Hematopoietic multipotent progenitor cell treated with erythropoietin and hydrocortisone succinate and interleukin-3 and kit ligand, for 17 days (in vitro differentiated cells): Measurements from ENCODE around the gene SDK1.

Experiments
- DNase-seq: peaks from one replicate; pipeline ENCODE4 v3.0.0-alpha.2; 2015; ENCODE audit warnings: low spot score

The SDK1 gene

DNA sequence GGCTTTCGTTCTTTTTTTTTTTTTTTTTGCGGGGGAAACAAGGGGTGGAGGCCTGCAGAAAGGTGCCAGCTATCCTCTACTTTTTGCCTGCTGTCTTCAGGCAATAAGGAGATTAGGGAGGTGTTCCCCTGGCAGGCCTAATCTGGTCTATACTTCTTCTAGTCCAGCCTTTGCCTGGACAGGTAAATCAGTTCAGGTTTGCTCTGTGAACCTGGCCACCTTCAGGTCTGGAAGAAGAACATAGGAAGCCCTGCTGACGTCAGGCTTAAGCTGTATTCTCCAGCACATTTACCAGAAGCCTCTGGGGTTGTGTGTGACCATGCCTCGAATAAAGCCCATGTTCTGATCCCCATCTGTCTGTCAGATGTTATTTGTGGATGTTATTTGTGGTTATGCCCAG is 115.4 kb downstream of the SDK1 start:
- DNase-seq: no peak

DNA sequence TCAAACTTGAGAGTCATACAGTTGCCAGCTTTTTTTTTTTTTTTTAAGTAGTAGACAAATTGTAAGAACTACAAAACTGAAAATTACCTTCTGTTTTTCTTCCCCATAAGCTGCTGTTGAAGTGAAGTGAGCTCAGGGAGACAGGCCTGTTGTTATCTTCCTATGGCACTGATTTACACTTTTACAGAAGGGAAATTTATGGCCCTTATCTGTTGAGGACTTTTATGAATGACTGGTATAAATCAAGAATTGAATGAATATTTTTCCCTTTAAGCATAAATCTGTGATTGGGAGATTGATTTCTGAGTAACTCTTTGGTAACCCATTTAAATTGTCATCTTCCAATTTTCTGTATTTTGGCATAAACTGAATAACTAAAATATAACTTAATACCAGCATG is 124.0 kb downstream of the SDK1 start:
- DNase-seq: no peak

DNA sequence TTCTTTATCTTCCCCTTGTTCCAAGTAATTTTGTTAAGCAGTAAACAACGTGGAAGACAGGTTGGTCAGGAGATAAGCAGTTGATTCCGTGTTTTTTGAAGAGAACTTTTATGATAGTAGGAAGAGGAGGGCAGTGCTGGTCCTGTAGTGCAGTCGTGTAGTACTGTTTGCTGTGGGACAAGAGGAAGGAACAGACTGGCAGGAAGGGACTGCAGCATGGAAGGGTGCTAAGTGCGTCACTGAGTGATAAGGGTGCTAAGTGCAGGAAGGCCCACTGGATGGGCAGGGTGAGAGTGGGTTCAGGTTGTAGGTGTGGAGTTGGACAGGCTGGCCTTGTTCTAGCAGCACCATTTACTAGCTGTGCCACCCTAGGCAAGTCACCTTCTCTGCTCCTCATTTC is 125.0 kb downstream of the SDK1 start:
- DNase-seq: no peak

DNA sequence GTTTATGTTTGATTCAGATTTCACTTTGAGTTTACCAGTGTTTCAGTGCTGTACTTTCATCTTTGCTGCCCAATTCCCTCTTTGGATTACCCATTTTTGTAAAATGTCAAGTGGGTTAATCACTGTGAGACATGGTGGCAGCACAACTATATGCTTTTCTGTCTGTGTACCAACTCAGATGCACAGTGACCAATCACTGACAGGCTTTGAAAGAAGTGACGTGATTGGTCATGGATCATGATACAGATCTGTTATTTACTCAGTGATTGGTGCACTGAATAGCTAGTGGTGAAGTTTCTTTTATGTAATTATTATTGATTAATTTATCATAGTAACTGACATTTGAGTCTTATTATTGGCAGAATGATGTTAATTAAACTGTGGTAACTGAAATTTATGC is 126.9 kb downstream of the SDK1 start:
- DNase-seq: no peak

DNA sequence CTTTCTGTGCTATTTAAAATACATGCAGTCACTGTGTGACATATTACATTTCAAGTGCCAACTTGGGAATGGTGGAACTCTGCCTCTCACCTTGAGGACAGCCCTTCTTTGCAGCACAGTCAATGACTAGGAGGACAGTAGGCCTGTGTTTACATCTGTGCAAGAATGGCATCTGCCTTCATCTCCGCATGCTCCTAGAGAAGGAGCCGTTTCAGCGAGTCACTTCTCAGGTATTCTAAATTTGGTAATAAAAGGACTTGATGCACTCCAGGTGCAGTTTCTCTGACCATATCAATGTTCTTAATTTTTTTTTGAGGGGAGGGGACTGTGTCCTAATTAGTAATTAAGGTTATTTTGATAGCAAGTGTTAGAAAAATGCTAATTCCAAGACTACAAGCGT is 128.9 kb downstream of the SDK1 start:
- DNase-seq: no peak

DNA sequence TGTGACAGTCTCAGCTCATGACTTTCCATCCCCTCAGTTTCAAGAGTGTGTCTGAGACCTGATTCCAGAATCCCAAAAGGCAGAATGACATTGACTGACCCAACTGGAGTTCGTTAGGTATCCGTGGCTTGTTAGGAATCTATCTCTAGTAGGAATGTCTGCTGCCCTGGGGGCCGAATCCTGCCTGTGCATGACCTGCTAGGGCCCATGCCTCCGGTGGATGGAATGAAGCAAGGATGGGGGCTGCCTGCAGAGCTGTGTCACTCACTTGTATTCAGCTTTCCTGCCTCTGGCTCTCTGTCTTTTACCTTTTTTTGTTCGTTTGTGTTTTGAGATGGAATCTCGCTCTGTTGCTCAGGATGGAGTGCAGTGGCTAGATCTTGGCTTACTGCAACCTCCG is 129.5 kb downstream of the SDK1 start:
- DNase-seq: no peak

DNA sequence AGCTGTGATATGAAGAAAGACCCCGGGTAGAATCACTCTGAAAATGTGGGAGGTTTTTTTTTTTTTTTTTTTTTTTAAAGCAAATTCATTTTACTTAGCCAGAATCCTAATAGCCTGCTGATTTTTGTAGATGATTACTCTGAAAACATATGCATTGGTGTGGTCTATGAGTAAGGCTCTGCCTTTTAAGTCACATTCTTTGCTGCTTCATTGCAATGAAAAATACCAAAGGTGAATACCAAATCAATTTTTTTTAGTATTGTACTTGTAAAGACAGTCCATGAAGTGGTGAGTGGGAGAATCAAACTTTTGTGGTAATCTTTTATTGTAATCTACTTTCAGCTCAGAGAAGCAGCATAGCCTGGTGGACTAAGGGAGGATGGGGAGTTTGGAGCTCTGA is 130.3 kb downstream of the SDK1 start:
- no peak for DNase-seq

DNA sequence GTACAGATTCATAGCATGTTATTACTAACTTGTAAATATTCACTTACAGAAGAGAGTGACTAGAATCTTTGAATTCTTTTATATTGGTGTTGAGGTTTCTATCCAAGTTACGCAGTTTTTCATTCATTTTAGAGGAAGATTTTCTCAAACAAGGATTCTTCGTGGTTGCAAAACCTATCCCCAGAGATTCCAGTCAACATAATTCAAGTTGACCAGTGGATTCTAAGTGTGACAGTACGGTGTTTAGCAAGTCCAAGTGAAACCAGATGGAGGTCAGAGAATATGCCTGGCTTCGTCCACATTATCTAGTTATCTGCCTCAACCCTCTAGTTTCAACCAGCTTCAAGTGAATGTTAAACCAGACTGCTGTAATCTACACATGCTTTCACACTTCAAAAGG is 131.9 kb downstream of the SDK1 start:
- no peak for DNase-seq

DNA sequence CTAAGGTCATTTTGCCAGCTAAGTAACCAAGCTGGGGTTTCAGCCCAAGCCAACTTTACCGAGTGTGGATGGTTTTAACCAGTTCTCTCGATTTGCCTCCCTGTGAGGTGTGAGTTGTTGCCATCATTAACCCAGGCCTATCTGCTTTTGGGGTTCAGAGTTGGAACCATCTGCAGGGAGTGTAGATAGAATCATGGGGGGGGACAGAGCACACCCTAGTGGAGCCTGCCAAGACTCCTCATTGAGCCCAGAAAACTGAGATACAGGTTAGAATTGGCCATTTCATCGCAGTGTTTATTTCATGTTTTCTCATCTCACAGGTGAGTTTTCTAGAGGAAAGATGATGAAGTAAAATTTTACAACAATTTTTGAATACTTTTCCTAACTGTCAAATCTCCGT is 133.6 kb downstream of the SDK1 start:
- no peak for DNase-seq

DNA sequence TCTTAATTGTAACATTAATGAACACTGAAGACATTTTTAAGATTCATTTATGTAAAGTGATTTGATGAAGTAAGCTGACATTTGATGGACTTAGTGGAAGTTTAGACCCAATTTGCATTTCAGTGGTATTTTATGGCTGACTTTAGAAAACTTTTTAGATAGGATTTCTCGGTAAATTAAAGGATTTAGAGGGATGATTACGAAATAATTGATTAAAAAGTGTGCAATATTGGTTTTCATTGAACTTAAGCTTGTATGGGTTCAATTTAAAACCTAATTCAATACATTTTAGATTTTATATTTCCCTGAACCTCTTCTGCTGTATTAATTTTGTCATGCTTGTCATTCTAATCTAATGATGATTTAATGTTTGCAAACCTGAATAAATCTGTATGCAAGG is 135.1 kb downstream of the SDK1 start:
- no peak for DNase-seq

DNA sequence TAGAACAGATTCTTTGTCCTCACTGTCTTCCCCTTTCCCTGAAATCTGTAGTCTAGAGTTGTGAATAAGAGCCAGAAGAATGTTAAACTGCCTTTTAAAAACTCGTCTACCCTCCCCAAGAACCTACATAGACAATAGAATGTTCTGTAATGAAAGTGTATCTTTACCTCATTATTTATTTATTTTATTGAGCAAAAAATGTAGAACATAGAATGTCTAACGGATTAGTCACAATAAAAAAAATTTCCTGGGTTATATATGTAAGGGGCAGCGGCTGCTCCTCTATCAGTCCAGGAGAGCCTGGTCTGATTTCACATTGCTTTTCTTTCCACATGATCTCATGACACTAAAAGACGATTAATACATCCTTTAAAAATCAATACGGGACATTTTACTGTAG is 135.7 kb downstream of the SDK1 start:
- no peak for DNase-seq

DNA sequence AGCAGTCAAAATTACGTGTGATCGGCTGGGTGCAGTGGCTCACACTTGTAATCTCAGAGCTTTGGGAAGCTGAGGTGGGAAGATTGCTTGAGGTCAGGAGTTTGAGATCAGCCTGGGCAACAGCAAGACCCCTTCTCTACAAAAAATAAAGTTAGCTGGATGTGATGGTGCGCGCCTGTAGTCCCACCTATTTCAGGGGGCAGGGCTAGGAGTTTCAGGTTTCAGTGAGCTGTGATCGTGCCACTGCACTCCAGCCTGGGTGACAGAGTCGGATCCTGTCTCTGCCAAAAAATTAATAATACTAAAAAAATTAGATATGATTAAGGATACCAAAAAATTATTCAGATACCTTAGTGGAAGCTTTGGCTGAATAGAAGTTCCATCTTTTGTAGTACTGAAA is 136.4 kb downstream of the SDK1 start:
- DNase-seq: no peak

DNA sequence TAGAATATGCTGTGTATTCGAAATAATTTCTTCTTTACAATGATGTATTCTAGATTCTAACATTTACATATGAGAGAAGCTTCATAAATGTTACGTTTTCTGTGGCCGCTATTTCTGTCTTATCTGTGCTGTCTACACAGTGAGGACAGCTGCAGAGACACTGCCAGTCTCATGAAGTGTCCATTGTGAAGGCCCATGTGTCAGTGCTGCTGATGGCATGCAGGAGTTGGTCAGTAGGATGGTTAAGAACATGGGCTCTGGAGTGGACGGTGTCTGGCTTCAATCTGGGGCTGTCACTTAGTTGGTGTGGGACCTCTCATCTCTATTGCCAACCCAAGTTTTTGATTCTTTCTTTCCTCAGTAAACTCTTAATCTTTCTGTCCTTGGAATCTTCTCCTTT is 137.3 kb downstream of the SDK1 start:
- DNase-seq: no peak

DNA sequence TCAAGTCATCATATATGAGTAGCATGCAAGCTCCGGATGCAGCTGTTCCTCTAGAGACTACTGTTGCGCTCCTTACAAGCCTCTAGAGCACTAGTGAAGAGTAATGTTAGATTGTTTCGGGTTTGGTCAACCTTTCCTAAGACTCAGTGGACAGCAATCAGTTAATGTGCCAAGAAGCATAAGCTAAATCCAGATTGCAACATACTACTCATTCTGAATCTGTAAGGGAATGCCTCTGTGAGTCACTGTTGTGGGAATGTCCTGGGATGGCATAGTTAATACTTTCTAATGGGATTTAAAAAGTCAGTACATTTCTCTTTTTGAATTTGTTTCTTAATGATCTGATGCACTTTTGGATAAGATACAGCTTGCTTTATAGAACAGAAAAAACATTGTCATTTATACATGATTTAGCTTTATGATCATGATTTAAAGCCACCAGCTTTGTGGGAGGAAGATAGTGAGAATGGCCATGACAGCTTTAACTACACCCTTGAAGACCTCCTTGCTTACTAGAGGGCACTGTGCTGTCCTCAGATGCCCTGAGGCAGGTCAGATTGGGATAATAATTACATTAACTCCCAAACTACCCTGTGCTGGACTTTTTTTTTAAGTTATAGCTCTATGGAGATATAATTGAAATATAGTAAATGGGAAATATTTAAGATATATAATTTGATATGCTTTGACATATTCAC is 138.4 kb downstream of the SDK1 start:
- DNase-seq: no peak

DNA sequence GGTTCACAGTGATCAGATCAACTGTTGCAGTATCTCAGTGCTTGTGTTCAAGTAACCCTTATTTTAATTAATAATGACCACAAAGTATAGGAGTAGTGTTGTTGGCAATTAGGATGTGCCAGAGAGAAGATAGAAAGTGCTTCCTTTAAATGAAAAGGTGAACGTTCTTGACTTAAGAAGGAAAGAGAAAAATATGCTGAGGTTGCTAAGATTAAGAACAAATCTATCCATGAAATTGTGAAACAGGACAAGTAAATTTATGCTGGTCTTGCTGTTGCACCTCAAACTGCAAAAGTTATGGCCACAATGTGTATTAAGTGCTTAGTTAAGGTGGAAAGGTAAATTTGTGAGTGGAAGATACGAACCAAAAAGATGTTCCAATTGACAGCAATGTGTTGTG is 139.5 kb downstream of the SDK1 start:
- DNase-seq: no peak

DNA sequence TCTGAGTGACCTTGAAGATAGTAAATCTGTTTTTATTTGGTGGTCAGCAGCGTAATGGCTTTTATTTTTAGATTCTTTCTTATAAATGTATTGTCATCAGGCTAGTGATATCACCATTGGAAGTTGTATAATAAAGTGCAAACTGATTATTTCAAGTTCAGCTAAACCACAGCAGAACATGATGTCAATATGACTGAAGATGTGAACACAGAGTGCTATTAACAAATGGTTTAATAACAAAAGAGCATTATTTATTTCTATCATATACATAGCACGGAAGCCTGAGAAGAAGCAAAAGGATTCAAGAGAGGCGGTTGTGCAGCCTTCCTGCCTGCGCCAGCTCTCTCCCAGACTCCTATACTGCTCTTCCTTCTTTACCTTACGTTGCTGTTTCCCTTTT is 142.7 kb downstream of the SDK1 start:
- no peak for DNase-seq

DNA sequence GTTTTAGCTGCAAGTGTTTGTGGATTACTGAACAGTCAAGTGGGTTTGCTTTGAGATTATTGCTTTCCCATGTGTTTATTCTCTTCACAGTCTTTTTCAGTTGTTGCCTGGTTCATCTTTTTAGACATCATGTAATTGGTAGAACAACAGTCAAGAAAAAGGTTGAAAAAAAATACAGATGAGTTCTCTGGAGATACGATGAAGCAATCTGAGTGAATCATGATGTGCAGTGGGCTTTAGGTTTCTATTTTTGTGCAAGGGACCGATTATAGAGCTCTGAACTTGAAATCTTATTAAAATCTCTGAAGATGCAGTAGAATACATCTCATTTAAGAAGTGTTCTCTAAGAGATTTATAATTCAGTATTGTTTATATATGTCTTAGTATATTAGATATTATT is 145.7 kb downstream of the SDK1 start:
- no peak for DNase-seq

DNA sequence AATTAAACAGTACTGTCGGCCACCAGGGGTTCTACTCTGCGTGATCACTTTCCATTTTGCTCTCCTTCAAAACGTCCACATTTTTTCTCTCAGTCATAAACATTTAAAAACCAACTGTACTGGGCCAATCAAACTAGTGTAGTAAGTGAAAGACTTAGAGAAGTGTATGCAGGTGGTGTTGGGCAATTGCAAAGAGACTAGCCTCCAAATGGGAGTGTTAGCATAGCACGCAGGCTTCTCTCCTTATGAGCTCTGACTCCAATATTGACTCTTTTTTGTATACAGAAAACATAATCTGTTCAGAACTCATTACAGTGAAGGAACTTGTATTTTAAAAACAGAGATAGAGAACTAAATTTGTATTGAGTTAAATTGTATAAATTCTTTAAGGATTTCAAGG is 150.6 kb downstream of the SDK1 start:
- no peak for DNase-seq

DNA sequence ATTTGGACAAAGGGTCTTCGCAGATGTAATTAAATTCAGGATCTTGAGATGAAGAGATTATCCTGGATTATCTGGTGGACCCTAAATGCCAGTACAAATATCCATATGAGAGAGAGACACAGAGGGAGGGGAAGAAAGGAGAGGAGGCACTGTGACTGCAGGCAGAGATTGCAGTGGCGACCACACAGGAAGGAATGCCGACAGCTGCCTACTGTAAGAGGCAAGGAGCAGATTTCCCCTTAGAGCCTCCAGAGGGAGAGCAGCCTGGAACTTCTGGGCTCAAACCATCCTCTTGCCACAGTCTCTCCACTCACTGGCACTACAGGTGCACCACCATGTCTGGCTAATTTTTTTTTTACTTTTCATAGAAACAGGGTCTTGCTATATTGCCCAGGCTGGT is 152.3 kb downstream of the SDK1 start:
- no peak for DNase-seq

DNA sequence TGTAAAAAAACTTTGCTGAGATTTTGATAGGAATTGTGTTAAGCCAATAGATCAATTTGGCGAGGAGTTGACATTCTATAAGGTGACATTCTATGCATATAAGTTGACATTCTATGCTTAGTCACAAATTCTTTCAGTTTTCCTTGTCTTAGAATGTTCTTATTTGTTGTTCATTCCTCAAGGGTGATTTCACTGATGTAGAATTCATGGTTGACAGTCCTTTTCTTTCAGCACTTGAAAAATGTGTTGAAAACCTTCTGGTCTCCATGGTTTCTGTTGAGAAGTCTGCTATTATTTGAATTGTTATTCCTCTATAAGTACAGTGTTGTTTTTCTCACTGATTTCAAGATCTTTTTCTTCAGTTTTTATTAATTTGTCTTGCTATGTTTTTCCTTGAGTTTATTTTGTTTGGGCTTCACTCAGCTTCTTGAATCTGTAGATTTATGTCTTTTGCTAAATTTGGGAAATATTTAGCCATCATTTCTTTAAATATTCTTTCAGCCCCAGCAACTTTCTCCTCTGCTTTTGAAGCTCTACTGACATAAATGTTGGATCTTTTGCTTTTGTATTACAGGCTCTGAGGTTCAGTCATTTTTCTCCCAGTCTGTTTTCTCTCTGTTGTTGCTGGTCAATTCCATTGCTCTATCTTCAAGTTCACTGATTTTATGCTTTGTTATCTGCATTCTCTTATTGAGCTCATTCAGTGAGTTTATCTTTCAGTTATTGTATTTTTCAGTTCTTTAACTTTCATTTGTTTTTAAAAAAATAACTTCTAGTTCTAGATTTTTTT is 154.9 kb downstream of the SDK1 start:
- no peak for DNase-seq

DNA sequence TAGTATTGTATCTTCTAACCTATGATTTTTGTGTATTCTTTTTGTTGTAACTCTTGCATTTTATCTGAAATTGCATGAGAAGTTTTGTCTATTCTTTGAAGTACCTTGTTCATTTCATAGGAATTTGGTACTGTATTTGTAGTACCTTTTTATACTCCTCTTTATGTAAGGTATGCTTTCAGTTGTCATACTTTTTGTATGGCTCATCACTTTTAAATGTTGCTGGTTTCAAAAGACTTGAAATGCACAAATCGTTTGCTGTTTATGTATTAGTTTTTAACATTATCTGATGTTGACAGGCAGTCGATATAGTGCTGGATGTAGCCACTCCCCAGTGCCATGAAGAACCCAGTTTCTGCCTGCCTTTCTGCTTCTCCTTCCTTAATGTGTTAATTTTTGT is 158.1 kb downstream of the SDK1 start:
- no peak for DNase-seq

DNA sequence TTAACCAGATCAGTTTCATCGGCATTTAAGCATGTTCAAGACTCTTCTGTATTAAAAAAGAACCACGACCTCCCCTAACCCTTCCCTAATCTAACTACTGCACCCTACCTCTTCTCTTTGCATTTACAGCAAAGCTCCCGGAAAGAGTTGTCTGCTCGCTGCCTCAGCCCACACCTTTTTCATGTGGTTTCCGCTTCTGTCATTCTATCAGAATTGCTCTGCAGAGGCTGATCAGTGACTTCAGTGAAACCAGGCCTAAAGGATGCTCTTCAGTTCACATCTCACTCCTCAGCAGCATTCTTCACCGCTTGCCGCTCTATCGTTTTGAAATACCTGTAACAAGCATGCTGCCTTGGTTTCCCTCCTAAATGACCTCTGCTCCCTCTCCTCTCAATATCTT is 160.9 kb downstream of the SDK1 start:
- no peak for DNase-seq

DNA sequence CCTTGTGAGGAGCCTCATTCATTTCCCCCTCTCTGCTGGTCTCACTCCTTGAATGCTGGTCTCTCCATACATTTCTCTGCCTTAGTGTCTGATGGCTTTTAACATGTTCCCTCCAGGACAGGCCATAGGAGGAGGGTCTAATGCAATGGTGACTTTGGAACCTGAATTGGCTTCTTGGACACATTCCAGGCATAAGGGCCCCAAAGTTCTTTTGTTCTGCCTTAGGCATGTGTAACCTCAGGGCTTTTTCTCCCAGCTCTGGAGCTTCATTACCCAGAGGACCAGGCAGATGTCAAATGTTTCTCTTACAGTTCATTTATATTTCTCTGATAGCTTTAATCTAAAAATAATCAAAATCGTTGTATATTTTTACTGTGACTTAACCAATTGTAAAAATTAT is 162.6 kb downstream of the SDK1 start:
- DNase-seq: no peak
